MG63 (cell line): ENCODE data around the gene ABCB6. TPM values are rescaled to one million over a fixed set of nuclear protein-coding genes. Genes with fewer than 3 reads are reported as not detected.
"Not testable (repeated sequence)": the region's sequence is repeated elsewhere in the genome, so short reads cannot be mapped to it uniquely, and the experiment has no call there.

Experiments
- DNase-seq: peaks from one replicate; pipeline ENCODE4 v3.0.0-alpha.2; 2020
- H3K27me3 ChIP-seq: fragments of 250-450 bp; sonication (Bioruptor Pico); 2 replicates; pipeline ENCODE4 v1.5.1; 2020; ENCODE audit warnings: mild to moderate bottlenecking, moderate library complexity
- H3K36me3 ChIP-seq: fragments of 250-450 bp; sonication (Bioruptor Pico); 2 replicates; pipeline ENCODE4 v1.5.1; 2020; ENCODE audit warnings: mild to moderate bottlenecking, moderate library complexity
- H3K4me3 ChIP-seq: fragments of 250-450 bp; sonication (Bioruptor Pico); 2 replicates; pipeline ENCODE4 v1.5.1; 2020; ENCODE audit warnings: mild to moderate bottlenecking, moderate library complexity
- H3K9me3 ChIP-seq: fragments of 250-450 bp; sonication (Bioruptor Pico); 2 replicates; pipeline ENCODE4 v1.5.1; 2020; ENCODE audit warnings: mild to moderate bottlenecking, moderate library complexity
- total RNA-seq: library from RNA; depleted of rRNA; stranded (reverse); fragments of >200 nt; shearing (Covaris generic); gene quantifications from 2 replicates; pipeline ENCODE4 v1.2.3, GENCODE V29; 2014; ENCODE audit warnings: low replicate concordance; rRNA removed

Gene ABCB6
- 15.5 and 31.7 TPM in 2 replicates for total RNA-seq

DNA sequence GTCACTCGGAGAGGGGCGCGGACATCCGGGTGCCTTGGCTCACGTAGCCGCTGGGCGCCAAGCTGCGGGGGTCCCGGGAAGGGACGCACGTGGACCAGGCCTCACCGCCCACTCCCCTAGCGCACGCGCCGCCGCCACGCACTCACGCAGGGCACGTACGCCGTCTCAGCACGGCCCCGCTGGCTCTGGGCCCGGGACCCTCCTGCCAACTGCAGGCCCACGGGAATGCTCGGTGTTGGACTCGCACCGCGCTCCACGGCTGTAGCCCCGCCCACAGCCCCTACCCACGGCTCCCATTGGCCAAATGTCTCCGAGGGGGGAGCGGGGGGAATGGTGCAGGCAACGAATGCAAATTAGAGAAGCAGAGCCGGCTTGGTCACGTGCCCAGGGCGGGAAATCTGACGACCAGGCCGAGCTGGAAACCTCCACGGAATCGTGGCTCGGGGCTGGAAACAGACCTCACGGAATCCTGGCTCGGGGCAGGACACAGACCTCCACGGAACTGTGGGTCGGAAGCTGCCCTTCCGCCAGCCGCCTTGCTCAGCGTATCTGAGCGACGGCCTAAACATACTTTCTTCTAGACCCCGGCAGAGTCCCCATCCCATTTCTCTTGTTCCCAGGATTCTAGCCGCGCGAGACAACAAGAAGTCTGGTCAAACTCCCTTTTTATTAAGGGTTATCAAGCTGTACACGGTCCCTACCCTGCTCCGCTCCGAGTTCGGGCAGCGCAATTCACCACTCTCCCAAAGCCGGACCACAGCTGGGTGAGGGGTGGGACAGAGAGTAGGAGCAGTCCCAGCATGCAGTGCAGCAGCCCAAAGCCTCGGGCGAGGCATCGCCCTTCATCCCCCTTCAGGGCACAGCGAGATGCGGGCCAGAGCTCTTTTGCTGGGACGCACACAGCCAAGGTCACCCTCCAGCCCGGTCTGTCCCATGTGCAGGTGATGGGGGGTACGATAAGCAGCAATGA lies at the start of gene ABCB6:
TSS of gene ABCB6 (minus strand) at position 227 of the 970 bp plus-strand sequence. CDS start 285 bp downstream, outside the sequence.
- Histone ChIP-seq H3K4me3 (peak within 1 kb of the TSS; percentile 47), H3K36me3 (peaks cover 61% of the 10 kb centered on the region), H3K9me3 (no peaks in the 10 kb centered on the region), H3K27me3 (no peaks in the 10 kb centered on the region)
- peak; percentile 98 for DNase-seq

DNA sequence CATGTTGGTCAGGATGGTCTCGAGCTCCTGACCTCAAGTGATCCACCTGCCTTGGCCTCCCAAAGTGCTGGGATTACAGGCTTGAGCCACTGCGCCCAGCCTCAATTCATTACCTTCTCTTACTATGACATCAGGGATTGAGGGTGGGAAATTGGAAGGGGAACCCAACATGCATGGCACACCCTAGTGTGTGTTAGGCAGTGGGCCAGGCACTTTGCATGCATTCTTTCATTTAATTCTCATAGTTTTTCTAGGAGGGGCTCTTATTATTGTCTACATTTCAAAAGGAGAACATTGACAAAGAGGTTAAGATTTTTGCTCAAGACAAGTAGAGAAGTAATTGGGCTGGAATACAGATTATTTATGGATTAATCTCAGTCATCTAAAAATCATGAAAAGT lies 49.5 kb upstream of the ABCB6 start:
- Histone ChIP-seq H3K27me3 (no peaks in the 10 kb centered on the region), H3K9me3 (no peaks in the 10 kb centered on the region), H3K36me3 (no peaks in the 10 kb centered on the region), H3K4me3 (no peak overlapping the region)
- DNase-seq: no peak

DNA sequence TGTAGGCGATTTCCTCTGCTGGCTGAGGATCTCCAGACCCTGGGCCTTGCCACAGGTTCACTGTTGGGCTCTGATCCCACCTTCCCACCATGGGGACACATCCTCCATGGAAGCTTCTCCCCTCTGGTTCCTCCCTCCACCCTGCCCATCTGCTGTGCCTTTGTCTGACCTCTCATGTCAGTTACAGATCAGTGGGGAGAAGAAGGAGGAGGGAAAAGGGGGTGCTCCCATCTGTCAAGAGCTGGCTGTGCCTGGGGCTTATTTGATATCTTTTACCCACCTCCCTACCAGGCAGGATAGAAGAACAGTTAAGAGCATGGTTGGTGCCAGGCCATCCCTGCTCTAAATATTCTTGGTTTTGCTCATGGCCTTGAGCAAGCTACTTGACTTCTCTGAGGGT lies 48.1 kb upstream of the ABCB6 start:
- no peak for DNase-seq
- Histone ChIP-seq H3K4me3 (no peak overlapping the region), H3K36me3 (no peaks in the 10 kb centered on the region), H3K27me3 (no peaks in the 10 kb centered on the region), H3K9me3 (no peaks in the 10 kb centered on the region)

DNA sequence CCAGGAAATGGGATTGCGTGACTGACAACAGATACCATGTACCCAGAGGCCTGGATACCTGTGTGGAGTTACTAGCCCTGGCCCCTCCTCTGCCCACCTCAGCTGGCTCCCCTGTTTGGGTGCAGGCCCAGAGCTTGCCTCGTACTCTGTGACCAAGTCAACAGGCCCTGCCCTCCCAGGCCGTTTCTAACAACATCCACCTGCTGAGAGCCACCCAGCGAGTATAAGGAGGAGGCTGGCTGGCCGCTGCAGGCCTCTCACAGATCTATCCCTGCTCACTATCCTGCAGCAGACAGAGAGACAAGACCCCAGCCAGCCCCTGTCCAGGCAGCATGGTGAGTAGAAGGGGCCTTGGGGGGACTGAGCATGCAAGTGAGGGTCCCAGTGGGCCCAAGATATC lies 47.5 kb upstream of the ABCB6 start:
- Histone ChIP-seq H3K36me3 (no peaks in the 10 kb centered on the region), H3K4me3 (no peak overlapping the region), H3K9me3 (no peaks in the 10 kb centered on the region), H3K27me3 (no peaks in the 10 kb centered on the region)
- no peak for DNase-seq

DNA sequence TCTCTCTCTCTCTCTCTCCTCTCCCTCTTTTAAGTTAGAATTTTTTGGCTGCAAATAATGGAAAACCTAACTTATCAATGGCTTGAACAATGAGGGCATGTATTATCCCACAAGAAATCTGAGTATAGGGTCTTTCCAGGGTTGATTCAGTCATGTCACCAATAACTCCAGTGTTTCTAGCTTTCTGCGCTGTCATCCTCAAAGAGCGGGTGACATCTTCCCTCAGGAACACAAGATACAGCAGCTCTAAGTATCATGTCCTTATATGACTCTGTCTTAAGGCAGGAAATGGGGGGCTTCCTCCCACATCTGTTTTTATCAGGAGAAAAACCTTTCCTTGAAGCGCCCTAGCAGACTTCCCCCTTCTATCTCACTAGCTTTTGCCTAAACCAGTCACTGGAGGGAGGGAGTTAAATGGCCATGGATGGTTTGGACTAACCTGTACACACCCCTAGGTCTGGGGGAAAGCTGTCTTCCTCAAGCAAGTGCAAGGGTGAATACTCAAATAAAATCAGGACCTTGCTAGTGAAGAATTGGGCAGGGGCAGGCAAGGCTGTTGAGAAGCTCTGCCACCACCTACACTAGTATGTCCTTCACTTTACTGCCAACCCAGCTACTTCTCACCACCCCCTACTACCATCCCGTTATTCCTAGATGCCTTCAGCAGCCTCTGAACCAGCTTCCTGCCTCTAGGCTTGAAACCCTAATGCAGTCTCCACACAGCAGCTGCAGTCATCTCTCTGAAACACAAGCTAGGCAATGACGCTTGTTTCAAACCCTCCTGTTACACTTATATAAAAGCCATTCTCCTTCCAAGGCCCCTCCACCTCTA lies 42.5 kb upstream of the ABCB6 start:
- H3K27me3 ChIP-seq: no peaks in the 10 kb centered on the region
- no peaks in the 10 kb centered on the region for H3K36me3 ChIP-seq
- no peak overlapping the region for H3K4me3 ChIP-seq
- no peak for DNase-seq
- no peaks in the 10 kb centered on the region for H3K9me3 ChIP-seq

DNA sequence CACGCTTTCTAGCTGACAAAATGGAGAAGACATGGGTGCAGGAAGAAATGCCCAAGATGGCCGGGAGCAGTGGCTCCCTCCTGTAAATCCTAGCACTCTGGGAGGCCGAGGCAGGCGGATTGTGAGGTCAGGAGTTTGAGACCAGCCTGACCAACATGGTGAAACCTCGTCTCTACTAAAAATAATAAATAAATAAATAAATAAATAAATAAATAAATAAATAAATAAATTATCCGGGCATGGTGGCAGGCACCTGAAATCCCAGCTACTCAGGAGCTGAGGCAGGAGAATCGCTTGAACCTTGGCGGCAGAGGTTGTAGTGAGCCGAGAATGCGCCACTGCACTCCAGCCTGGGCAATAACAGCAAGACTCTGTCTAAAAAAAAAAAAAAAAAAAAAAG lies 40.2 kb upstream of the ABCB6 start:
- H3K27me3 ChIP-seq: not testable (repeated sequence)

DNA sequence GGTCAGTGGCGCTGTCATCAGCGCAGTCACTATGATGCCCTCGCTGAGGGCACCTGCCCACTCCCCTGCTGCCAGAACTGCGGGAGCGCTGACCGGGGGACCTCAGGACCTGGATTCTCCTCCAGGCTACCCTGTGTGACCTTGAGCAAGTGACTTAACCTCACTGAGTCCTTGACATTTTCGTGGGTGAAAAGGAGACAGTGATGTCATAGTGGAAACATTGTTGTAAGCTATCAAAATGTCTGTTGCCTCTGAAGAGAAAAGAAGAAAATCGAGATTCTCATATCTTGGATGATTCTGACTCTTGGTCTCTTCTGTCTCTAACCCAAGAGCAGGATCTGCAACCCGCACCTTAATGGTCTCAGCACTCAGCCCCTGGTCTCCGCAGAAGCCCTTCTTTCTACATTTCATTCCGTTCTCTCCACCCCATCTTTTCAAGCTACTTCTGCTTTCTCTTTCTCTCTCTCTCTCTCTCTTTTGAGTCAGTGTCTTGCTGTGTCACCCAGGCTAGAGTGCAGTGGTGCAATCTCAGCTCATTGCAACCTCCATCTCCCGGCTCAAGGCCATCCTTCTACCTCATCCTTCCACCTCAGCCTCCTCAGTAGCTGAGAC lies 35.9 kb upstream of the ABCB6 start:
- no peak for DNase-seq
- H3K9me3 ChIP-seq: no peaks in the 10 kb centered on the region
- H3K4me3 ChIP-seq: peak overlapping the region; percentile 41
- H3K36me3 ChIP-seq: no peaks in the 10 kb centered on the region; the same call in 1 of the 2 replicates
- H3K27me3 ChIP-seq: peaks cover 6% of the 10 kb centered on the region; the same call in 1 of the 2 replicates

More for the DNA sequence above, 40.2 kb upstream of the ABCB6 start:
- H3K4me3 ChIP-seq, H3K9me3 ChIP-seq, DNase-seq, H3K36me3 ChIP-seq: not testable (repeated sequence)

DNA sequence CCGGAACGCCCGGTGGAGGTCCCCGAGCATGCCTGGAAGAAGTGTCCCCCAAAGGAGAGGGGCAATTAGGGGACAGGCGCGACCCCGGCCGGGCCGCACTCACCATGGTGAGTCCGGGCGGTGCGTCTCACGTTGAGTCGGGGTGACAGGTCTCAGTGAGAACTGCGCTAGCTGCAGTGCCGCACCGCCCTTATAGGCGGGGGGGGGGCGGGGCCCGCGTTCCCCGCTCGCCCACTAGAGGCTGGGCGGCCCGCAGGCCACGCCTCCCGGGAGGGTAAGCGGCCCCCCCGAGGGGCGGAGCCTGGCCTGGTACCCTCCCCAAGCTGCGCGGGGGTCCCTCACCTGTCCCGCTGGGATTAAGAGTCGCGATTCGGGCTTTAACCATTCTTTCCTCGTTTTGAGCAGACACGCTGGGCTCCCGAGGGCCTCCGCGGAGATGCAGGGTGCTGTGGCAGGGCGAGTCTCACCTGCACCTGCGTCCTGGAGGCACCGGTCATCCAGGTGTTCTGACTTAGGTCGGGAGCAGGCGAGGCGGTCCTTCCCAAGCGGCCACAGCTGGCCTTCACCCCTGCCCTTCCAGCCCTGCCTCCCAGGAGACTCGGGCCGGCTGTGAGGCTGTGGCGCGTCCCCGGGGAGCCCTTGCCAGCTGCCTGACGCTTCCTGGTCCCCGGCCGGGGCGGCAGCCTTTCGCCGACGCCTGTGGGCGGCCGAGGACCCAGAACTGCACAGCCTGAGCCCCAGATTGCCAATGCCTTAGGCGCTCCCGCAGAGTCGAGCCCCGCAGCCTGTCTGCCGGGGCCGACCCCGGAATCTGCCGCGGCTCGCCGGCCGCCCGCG lies 35.2 kb upstream of the ABCB6 start, which contains the start of gene TUBA4A:
TSS of gene TUBA4A (minus strand) at position 166 of the 837 bp plus-strand sequence. CDS start at position 106, 60 bp downstream.
- H3K27me3 ChIP-seq: peaks cover 6% of the 10 kb centered on the region; the same call in 1 of the 2 replicates
- no peaks in the 10 kb centered on the region; the same call in 1 of the 2 replicates for H3K36me3 ChIP-seq
- peak within 1 kb of the TSS; percentile 41 for H3K4me3 ChIP-seq
- no peaks in the 10 kb centered on the region for H3K9me3 ChIP-seq
- peak; percentile 66 for DNase-seq

DNA sequence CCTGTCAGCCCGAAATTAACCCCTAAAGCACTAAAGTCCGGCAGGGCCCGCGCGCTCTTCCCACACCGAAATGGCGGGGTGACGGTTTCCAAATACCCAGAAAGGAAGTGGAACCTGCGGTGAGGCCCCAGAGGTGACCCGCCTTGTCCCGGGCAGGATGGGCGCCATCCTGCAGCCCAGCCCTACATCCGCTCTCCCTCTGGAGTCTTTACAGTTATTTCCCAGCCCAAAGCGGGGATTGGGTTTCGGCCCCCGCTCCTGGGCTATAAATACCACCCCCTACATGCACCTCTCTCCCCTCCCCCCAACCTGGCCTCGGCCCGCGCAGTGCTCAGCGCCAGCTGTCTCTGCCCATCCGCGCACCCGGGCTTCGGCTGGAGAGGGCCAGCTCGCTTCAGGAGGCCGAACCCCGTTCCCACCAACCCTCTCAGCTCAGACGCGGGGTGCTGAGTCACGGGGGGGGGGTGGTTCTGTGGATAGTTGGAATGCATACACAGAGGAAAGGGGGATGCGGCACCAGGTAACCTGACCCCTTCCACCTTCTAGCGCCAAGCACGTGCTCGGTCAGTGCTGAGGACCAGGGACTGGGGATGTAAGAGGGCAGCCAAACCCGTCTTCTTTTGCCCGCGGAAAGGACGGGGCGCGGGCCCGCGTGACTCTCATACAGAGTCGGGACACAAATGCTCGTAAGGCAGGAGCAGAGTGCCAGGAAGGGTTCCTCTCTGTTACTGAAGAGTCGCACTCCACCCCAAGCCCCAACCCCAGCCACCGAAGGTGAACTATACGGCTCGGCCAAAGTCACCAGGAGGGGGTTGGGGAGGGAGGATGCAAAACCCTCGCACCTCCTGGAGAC lies 34.4 kb upstream of the ABCB6 start, which contains the start of gene TUBA4B:
TSS of gene TUBA4B (plus strand) at position 344 of the 853 bp plus-strand sequence. CDS start at position 509, 165 bp downstream.
- DNase-seq: no peak
- Histone ChIP-seq H3K36me3 (peaks cover 3% of the 10 kb centered on the region), H3K4me3 (peak within 1 kb of the TSS; percentile 41), H3K9me3 (no peaks in the 10 kb centered on the region), H3K27me3 (peaks cover 6% of the 10 kb centered on the region; the same call in 1 of the 2 replicates)

DNA sequence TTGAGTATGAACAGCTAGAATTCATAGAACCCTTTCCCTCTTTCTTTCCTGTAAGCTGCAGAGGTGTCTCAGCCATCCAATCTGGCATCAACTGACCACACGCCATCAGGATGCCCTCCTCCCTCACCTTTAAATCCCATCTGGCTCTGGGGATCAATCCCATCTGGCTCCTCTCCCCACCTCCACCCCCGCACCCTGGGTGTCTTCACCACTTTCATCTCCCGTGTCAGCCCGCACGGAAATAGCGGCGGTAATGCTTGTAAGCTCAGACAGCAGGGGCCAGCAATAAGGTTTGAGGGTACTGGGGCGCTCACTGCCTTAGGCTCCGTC lies 33.8 kb upstream of the ABCB6 start:
- Histone ChIP-seq H3K4me3 (no peak overlapping the region; the same call in 1 of the 2 replicates), H3K9me3 (no peaks in the 10 kb centered on the region), H3K27me3 (peaks cover 6% of the 10 kb centered on the region; the same call in 1 of the 2 replicates), H3K36me3 (peaks cover 6% of the 10 kb centered on the region)
- no peak for DNase-seq

DNA sequence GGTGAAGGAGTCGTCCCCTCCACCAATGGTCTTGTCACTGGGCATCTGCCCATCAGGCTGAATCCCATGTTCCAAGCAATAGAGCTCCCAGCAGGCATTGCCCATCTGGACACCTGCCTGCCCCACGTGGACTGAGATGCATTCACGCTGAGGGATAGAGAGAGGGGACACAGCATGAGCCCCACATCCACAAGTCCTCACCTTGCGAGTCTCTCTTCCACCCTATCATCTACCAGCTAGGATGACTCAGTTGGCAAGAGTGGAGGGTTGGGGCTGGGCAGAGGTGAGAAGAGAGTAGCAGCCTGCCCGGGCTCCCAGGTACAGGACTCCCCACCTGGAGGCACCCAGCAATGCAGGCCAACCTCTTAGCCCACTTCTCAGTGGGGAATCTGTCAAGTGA lies 33.3 kb upstream of the ABCB6 start:
- Histone ChIP-seq H3K4me3 (no peak overlapping the region), H3K27me3 (peaks cover 6% of the 10 kb centered on the region; the same call in 1 of the 2 replicates), H3K36me3 (peaks cover 11% of the 10 kb centered on the region), H3K9me3 (no peaks in the 10 kb centered on the region)
- DNase-seq: no peak

DNA sequence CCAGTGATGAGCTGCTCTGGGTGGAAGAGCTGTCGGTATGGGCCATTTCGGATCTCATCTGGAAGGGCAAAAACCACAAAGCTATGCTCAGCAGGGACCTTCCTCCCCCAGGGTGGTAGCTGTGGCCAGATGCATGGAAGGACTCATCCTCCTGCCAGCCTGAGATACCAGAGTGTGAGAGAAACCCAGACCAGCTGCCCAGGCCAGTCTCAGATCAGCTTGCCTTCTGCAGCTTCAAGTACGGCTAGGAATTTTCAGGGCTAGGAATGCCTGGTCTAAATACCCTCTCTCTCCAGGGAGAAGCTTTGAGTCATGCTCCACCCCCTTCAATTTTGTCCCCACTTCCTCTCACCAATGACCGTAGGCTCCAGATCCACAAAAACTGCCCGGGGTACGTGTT lies 32.9 kb upstream of the ABCB6 start:
- H3K9me3 ChIP-seq: no peaks in the 10 kb centered on the region
- DNase-seq: peak; percentile 50
- H3K36me3 ChIP-seq: peaks cover 15% of the 10 kb centered on the region
- H3K27me3 ChIP-seq: peaks cover 6% of the 10 kb centered on the region; the same call in 1 of the 2 replicates
- H3K4me3 ChIP-seq: no peak overlapping the region

DNA sequence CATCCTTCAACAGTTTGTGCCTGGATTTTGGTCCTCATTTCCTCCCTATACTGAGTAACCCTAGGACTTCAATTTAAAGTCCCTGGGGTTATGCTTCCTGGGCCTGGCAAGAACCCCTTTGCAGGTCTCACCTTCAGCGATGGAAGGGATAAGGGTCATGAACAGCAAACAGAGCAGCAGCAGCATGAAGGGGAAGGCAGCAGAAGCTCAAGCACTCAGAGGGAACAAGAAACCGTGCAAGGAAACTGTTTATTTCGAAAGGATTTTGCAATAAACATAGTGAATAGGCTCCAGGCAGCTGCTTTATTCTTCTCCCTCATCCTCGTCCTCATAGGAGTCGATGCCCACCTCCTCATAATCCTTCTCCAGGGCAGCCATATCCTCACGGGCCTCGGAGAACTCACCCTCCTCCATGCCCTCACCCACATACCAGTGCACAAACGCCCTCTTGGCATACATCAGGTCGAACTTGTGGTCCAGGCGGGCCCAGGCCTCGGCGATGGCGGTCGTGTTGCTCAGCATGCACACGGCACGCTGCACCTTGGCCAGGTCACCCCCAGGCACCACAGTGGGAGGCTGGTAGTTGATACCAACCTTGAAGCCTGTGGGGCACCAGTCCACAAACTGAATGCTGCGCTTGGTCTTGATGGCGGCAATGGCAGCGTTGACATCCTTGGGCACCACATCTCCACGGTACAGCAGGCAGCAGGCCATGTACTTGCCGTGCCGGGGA lies 31.5 kb upstream of the ABCB6 start:
- Histone ChIP-seq H3K9me3 (no peaks in the 10 kb centered on the region), H3K27me3 (peaks cover 6% of the 10 kb centered on the region; the same call in 1 of the 2 replicates), H3K4me3 (no peak overlapping the region), H3K36me3 (peaks cover 18% of the 10 kb centered on the region)
- no peak for DNase-seq
